ENCODE measurements around the gene PPP4R1.

PPP4R1 gene

DNA sequence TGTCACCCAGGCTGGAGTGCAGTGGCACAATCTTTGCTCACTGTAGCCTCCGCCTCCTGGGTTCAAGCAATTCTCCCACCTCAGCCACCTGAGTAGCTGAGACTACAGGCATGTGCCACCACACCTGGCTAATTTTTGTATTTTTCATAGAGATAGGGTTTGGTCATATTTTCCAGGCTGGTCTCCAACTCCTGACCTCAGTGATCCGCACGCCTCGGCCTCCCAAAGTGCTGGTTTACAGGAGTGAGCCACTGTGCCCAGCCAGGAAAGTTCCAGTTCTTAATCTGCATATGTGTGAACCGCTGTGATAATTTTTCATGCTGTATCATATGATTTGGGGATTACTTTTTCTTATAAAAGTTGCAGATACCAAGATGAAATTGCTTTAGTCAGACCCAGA is 14.6 kb upstream of the PPP4R1 start:
- no peak overlapping the region for H3K4me3 ChIP-seq (ENCODE audit: low read depth, low read length)
- TF ChIP-seq, protein P1, sequence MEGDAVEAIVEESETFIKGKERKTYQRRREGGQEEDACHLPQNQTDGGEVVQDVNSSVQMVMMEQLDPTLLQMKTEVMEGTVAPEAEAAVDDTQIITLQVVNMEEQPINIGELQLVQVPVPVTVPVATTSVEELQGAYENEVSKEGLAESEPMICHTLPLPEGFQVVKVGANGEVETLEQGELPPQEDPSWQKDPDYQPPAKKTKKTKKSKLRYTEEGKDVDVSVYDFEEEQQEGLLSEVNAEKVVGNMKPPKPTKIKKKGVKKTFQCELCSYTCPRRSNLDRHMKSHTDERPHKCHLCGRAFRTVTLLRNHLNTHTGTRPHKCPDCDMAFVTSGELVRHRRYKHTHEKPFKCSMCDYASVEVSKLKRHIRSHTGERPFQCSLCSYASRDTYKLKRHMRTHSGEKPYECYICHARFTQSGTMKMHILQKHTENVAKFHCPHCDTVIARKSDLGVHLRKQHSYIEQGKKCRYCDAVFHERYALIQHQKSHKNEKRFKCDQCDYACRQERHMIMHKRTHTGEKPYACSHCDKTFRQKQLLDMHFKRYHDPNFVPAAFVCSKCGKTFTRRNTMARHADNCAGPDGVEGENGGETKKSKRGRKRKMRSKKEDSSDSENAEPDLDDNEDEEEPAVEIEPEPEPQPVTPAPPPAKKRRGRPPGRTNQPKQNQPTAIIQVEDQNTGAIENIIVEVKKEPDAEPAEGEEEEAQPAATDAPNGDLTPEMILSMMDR (IDR thresholded peaks at IDR 0.05; ENCODE audit: low read depth, low read length, missing control alignments): no peak
- no peak for DNase-seq (ENCODE audit: low read depth)

DNA sequence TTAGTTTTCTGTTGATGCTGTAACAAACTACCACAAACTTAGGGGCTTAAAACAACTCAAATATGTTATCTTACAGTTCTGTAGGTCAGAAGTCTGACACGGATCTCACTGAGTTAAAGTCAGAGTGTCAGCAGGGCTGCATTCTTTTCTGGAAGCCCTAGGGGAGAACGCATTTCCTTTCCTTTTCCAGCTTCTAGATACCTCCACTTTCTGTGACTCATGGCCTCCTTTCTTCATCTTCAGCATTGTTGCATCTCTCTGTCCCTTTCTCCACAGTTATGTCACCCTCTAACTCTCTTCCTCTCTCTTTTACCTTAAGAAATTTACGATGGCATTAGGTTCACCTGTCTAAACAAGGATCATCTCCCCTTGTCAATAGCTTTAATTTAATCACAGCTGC is 13.3 kb upstream of the PPP4R1 start:
- H3K4me3 ChIP-seq (ENCODE audit: low read depth, low read length): no peak overlapping the region
- no peak for DNase-seq (ENCODE audit: low read depth)
- TF ChIP-seq, protein P1 (IDR thresholded peaks at IDR 0.05; ENCODE audit: low read depth, low read length, missing control alignments): no peak

DNA sequence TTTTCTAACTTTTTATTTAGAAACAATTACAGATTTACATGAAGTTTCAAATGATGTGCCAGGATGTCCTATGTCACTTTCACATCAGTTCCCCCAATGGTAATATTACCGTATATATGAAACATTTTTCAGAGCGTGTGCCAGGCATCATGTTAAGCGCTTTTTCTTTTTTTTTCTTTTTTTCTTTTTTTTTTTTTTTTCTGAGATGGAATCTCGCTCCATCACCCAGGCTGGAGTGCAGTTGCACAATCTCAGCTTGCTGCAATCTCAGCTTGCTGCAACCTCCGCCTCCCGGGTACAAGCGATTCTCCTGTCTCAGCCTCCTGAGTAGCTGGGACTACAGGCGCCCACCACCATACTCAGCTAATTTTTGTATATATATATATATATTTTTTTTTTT is 5.6 kb upstream of the PPP4R1 start:
- DNase-seq (ENCODE audit: low read depth): no peak
- no peak overlapping the region for H3K4me3 ChIP-seq (ENCODE audit: low read depth, low read length)
- TF ChIP-seq, protein P1 (IDR thresholded peaks at IDR 0.05; ENCODE audit: low read depth, low read length, missing control alignments): no peak

DNA sequence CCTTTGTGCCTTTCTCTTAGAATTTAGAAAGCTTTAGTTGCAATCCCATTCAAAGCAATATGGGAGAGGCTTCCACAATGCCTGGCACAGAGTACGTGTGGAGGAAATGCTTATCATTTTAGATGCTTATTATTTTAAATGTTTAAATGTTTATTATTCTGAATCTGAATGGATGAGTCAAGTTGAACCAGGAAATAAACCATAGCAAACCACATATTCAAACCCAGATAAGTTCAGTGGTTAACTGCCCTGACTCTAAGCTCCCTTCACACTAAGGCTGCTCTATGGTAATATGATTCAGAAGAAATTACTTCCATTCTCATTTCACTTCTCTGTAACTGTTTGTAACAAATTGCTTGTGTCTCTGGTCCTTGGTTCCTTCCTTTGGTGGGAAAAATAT is 5.2 kb upstream of the PPP4R1 start:
- TF ChIP-seq, protein P1 (IDR thresholded peaks at IDR 0.05; ENCODE audit: low read depth, low read length, missing control alignments): no peak
- no peak for DNase-seq (ENCODE audit: low read depth)
- no peak overlapping the region for H3K4me3 ChIP-seq (ENCODE audit: low read depth, low read length)

DNA sequence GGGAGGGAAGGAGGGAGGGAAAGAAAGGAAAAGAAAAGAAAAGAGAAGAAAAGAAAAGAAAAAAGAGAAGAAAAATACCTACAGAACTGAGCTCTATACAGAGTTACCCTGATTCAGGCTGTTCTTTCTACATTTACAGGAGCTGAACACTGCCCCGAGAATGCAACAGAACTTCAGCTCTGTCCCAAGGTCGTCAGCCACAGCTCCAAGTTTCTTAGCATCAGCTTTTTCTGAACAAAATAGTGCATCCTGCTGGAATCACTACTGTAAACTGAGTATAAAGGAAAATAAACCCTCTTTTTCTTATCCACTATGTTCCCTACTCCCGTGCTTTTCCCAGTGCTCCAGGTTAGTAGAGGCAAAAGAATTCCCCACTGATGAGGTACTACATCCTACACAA is 4.7 kb upstream of the PPP4R1 start:
- no peak for DNase-seq (ENCODE audit: low read depth)
- no peak overlapping the region for H3K4me3 ChIP-seq (ENCODE audit: low read depth, low read length)
- TF ChIP-seq, protein P1 (IDR thresholded peaks at IDR 0.05; ENCODE audit: low read depth, low read length, missing control alignments): no peak

DNA sequence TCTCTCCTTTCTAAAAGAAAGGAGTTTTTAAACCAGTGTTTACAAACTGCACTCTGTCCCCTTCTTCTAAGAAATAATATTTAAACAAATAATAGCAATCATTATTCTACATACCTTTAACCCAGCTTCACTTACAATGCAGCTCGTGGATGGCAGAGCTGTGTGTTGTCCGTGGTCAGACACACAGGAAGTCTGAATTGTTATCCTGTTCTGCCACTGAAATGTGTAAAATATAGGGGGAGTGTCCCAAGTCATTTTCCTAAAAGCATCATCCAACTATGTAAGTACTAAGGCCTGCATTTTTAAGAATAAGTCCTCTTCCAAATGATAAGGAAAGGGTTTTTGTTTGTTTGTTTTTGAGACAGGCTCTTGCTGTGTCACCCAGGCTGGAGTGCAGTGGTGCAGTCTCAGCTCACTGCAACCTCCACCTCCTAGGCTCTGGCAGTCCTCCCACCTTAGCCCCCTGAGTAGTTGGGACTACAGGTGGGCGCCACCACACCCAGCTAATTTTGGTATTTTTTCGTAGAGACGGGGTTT is 2.7 kb upstream of the PPP4R1 start:
- no peak for DNase-seq (ENCODE audit: low read depth)
- TF ChIP-seq, protein P1 (IDR thresholded peaks at IDR 0.05; ENCODE audit: low read depth, low read length, missing control alignments): no peak
- no peak overlapping the region for H3K4me3 ChIP-seq (ENCODE audit: low read depth, low read length)

DNA sequence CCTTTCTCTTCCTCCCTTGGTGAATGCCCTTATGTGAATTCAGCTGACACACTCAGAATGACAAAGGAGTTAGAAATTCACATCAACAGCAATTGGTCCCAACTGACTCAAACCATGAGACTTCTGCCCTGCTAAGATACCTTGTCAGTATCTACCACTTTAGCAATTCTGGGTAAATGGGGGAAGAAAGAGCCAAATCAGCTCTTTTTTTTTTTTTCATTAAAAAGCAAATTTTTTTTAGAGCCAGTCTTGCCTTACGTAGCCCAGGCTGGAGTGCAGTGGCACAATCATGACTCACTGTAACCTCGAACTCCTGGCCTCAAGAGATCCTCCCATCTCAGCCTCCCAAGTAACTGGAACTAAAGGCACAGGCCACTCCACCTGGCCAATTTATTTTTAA is 1.7 kb upstream of the PPP4R1 start:
- no peak for DNase-seq (ENCODE audit: low read depth)
- TF ChIP-seq, protein P1 (IDR thresholded peaks at IDR 0.05; ENCODE audit: low read depth, low read length, missing control alignments): no peak
- H3K4me3 ChIP-seq (ENCODE audit: low read depth, low read length): no peak overlapping the region
